GM06990 (cell line): ENCODE measurements around the gene LPCAT1.

Experiments
- DNase-seq: peaks from one replicate; pipeline ENCODE4 v3.0.0-alpha.2; 2011; ENCODE audit not compliant: insufficient read length; ENCODE audit errors: extremely low read depth
- H3K27me3 ChIP-seq: replicated peaks from 2 replicates; pipeline ENCODE4 v1.6.0; 2011; ENCODE audit warnings: low read length; ENCODE audit not compliant: control insufficient read depth, insufficient read depth
- H3K36me3 ChIP-seq: 2 replicates; pipeline ENCODE4 v1.5.1; 2011; ENCODE audit warnings: low read length; ENCODE audit not compliant: control insufficient read depth, insufficient read depth
- H3K4me3 ChIP-seq: replicated peaks from 2 replicates; pipeline ENCODE4 v1.5.1; 2011; ENCODE audit warnings: low read depth, mild to moderate bottlenecking, control low read depth, low read length
- CTCF ChIP-seq: IDR thresholded peaks from 2 replicates; pipeline ENCODE4 v1.5.1; 2011; ENCODE audit warnings: low read length, control low read depth, mild to moderate bottlenecking, inconsistent platforms; ENCODE audit not compliant: insufficient read depth, poor library complexity, severe bottlenecking

Gene LPCAT1

GRCh38 chr5:1565737-1566734 is 42.3 kb upstream of the LPCAT1 start:
- H3K36me3 ChIP-seq: peaks cover 2% of the 10 kb centered on the region; the same call in 1 of the 2 replicates
- no peak for TF ChIP-seq CTCF
- DNase-seq: no peak
- no peak overlapping the region for H3K4me3 ChIP-seq
- no peaks in the 10 kb centered on the region for H3K27me3 ChIP-seq

GRCh38 chr5:1564824-1565736 is 41.3 kb upstream of the LPCAT1 start:
- Histone ChIP-seq H3K36me3 (no peaks in the 10 kb centered on the region; the same call in 1 of the 2 replicates), H3K4me3 (no peak overlapping the region), H3K27me3 (no peaks in the 10 kb centered on the region)
- TF ChIP-seq CTCF: no peak
- no peak for DNase-seq

- TF ChIP-seq CTCF: no peak
- no peak for DNase-seq
These were observed 40.5 kb upstream of the LPCAT1 start for GRCh38 chr5:1564182-1564748.

GRCh38 chr5:1563617-1564181 is 39.9 kb upstream of the LPCAT1 start:
- Histone ChIP-seq H3K4me3 (no peak overlapping the region), H3K36me3 (no peaks in the 10 kb centered on the region; the same call in 1 of the 2 replicates), H3K27me3 (no peaks in the 10 kb centered on the region)
- no peak for TF ChIP-seq CTCF
- DNase-seq: no peak

More at GRCh38 chr5:1564182-1564748, 40.5 kb upstream of the LPCAT1 start:
- Histone ChIP-seq H3K36me3 (no peaks in the 10 kb centered on the region; the same call in 1 of the 2 replicates), H3K27me3 (no peaks in the 10 kb centered on the region), H3K4me3 (no peak overlapping the region)

- no peaks in the 10 kb centered on the region; the same call in 1 of the 2 replicates for H3K36me3 ChIP-seq
- H3K27me3 ChIP-seq: no peaks in the 10 kb centered on the region
- no peak for DNase-seq
- H3K4me3 ChIP-seq: no peak overlapping the region
- no peak for TF ChIP-seq CTCF
These were observed 39.3 kb upstream of the LPCAT1 start for GRCh38 chr5:1563051-1563461.
